ENCODE data around the gene SELENOV.

Gene SELENOV

GRCh38 chr19:39497996-39498797 lies 16.7 kb upstream of the SELENOV start (continued):
- TF ChIP-seq TCF7L2 (IDR thresholded peaks at IDR 0.05; ENCODE audit: borderline replicate concordance, low read depth, low read length) (no peak), ZBTB1 (tag by site-specific recombination; IDR thresholded peaks at IDR 0.05) (no peak), BCL11A (tag by site-specific recombination; IDR thresholded peaks at IDR 0.05; ENCODE audit: low read depth) (peak; percentile 62; the same call in 1 of the 2 replicates), SP3 (tag by site-specific recombination; IDR thresholded peaks at IDR 0.05) (peak; percentile 79), BCL11B (tag by site-specific recombination; IDR thresholded peaks at IDR 0.05; ENCODE audit: low read depth) (peak; percentile 47; the same call in 1 of the 2 replicates), ZBTB7A (tag by site-specific recombination; IDR thresholded peaks at IDR 0.05; ENCODE audit: low read depth) (peak; percentile 48; the same call in 1 of the 2 replicates)

DNA sequence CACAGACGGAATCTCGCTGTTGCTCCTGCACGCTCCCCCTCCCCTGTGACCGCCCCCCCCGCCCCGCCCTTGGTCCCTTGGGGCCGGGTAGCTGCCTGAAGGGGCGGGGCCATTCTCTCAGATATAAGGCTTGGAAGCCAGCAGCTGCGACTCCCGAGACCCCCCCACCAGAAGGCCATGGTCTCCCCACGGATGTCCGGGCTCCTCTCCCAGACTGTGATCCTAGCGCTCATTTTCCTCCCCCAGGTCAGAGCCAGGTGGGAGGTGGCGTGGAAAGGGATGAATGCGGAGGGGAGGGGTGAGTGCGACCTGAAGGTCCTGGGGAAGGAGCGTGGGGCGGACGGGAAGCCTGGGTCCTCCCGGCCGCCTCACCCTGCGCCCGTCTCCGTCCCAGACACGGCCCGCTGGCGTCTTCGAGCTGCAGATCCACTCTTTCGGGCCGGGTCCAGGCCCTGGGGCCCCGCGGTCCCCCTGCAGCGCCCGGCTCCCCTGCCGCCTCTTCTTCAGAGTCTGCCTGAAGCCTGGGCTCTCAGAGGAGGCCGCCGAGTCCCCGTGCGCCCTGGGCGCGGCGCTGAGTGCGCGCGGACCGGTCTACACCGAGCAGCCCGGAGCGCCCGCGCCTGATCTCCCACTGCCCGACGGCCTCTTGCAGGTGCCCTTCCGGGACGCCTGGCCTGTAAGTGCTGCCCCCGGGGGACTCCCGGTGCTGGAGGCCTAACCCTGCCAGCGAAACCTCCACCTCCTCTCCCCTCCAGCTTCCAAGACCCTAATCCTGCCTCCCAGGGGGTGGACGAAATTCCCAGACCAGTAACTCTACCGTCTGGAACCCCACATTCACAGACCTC lies 15.9 kb upstream of the SELENOV start, which contains the start of gene DLL3:
Gene DLL3 (plus strand): TSS at position 150 of the 845 bp plus-strand sequence. CDS start 28 bp downstream, at position 178.
- ChIA-PET CTCF (interaction anchor here (0.7 to 4.9 kb wide), 15 partner anchors 9 to 302 kb away, joined by 3 to 59 read pairs (median 6); partner anchors contain the start of genes EID2B and RPS16), POLR2A (interaction anchor here (0.6 to 3.5 kb wide), 10 partner anchors 8 to 85 kb away, joined by 3 to 29 read pairs (median 5); partner anchors contain the start of genes RPS16 and TIMM50)
- H3K27ac ChIP-seq (ENCODE audit: extremely low read depth, low read depth, low read length): peak within 1 kb of the TSS; percentile 2; the same call in 1 of the 2 replicates
- no peaks in the 10 kb centered on the region for H3K9me3 ChIP-seq (ENCODE audit: control insufficient read depth, insufficient read depth, low read depth, low read length)
- no peak within 1 kb of the TSS for H3K4me3 ChIP-seq (ENCODE audit: low read depth, low read length)
- H3K4me1 ChIP-seq (ENCODE audit: control insufficient read depth, insufficient read depth, low read length): peaks cover 16% of the 10 kb centered on the region
- TF ChIP-seq, protein P1, sequence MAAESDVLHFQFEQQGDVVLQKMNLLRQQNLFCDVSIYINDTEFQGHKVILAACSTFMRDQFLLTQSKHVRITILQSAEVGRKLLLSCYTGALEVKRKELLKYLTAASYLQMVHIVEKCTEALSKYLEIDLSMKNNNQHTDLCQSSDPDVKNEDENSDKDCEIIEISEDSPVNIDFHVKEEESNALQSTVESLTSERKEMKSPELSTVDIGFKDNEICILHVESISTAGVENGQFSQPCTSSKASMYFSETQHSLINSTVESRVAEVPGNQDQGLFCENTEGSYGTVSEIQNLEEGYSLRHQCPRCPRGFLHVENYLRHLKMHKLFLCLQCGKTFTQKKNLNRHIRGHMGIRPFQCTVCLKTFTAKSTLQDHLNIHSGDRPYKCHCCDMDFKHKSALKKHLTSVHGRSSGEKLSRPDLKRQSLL (tag by site-specific recombination; IDR thresholded peaks at IDR 0.05): no peak
- TF ChIP-seq IKZF3 (tag by site-specific recombination; IDR thresholded peaks at IDR 0.05): peak; percentile 64
- TF ChIP-seq ZNF335 (tag by site-specific recombination; conservative IDR thresholded peaks at IDR 0.05): peak; percentile 13; the same call in 1 of the 2 replicates
- TF ChIP-seq ZNF341 (tag by site-specific recombination; IDR thresholded peaks at IDR 0.05; ENCODE audit: low read depth): peak; percentile 75; the same call in 1 of the 2 replicates
- no peak for TF ChIP-seq REPIN1 (tag by site-specific recombination; IDR thresholded peaks at IDR 0.05; ENCODE audit: low read depth)
- TF ChIP-seq OSR2 (tag by site-specific recombination; IDR thresholded peaks at IDR 0.05): 0 out of 2 replicates have a peak, but pooled peaks have one; percentile 1
- no peak for TF ChIP-seq FEZF1 (tag by site-specific recombination; IDR thresholded peaks at IDR 0.05)
- peak; percentile 42; the same call in 1 of the 2 replicates for TF ChIP-seq ZIC2 (tag by site-specific recombination; IDR thresholded peaks at IDR 0.05)
- TF ChIP-seq ZNF585B (tag by site-specific recombination; IDR thresholded peaks at IDR 0.05): no peak
- TF ChIP-seq ZNF623 (tag by site-specific recombination; IDR thresholded peaks at IDR 0.05): no peak
- TF ChIP-seq ZBTB26 (tag by site-specific recombination; optimal IDR thresholded peaks at IDR 0.05): peak; percentile 33
- TF ChIP-seq ZNF366 (tag by site-specific recombination; conservative IDR thresholded peaks at IDR 0.05): 0 out of 2 replicates have a peak, but pooled peaks have one; percentile 10
- TF ChIP-seq GLIS2 (tag by site-specific recombination; IDR thresholded peaks at IDR 0.05): peak; percentile 36; the same call in 1 of the 2 replicates
- TF ChIP-seq ZNF561 (tag by site-specific recombination; IDR thresholded peaks at IDR 0.05; ENCODE audit: borderline replicate concordance): peak; percentile 39; the same call in 1 of the 2 replicates
- no peaks in the 10 kb centered on the region; a peak in 1 of 3 replicates for H3K36me3 ChIP-seq (ENCODE audit: control insufficient read depth in 2 of 2, insufficient read depth in 1 of 2, low read length in 2 of 2)
